Measurements from ENCODE around the gene GRK5. TPM values are rescaled to one million over a fixed set of nuclear protein-coding genes. Genes with fewer than 3 reads are reported as not detected.

Gene GRK5
- total RNA-seq, 2 donors from 2014 or later: 4.8 to 10.6 TPM

GRCh38 chr10:119407254-119407777 is 199.9 kb downstream of the GRK5 start:
- TF ChIP-seq POLR2A (IDR thresholded peaks at IDR 0.05) (no peak), CTCF (IDR thresholded peaks at IDR 0.05) (no peak), POLR2AphosphoS5 (IDR thresholded peaks at IDR 0.05) (no peak)
- H3K27me3 ChIP-seq (replicated peaks; ENCODE audit: insufficient read depth): no peaks in the 10 kb centered on the region
- H3K36me3 ChIP-seq: no peaks in the 10 kb centered on the region
- DNase-seq (ENCODE audit: low spot score): no peak
- H3K4me1 ChIP-seq (replicated peaks): no peaks in the 10 kb centered on the region
- WGBS: 83% methylated on average over 5 of the region's 5 CpGs
- no peak overlapping the region for H3K27ac ChIP-seq
- intact Hi-C loops (cut with DNase I): no loop called here
- H3K4me3 ChIP-seq: no peak overlapping the region
- H3K9me3 ChIP-seq: no peaks in the 10 kb centered on the region

GRCh38 chr10:119408072-119408471 is 200.7 kb downstream of the GRK5 start:
- TF ChIP-seq POLR2AphosphoS5 (IDR thresholded peaks at IDR 0.05): no peak
- no peak for TF ChIP-seq POLR2A (IDR thresholded peaks at IDR 0.05)
- TF ChIP-seq CTCF (IDR thresholded peaks at IDR 0.05): no peak
- H3K36me3 ChIP-seq: no peaks in the 10 kb centered on the region
- WGBS: 92% methylated on average over 4 of the region's 4 CpGs
- no peak overlapping the region for H3K4me3 ChIP-seq
- no peaks in the 10 kb centered on the region for H3K27me3 ChIP-seq (replicated peaks; ENCODE audit: insufficient read depth)
- intact Hi-C loops (cut with DNase I): no loop called here
- no peak overlapping the region for H3K27ac ChIP-seq
- DNase-seq (ENCODE audit: low spot score): no peak
- no peaks in the 10 kb centered on the region for H3K9me3 ChIP-seq
- no peaks in the 10 kb centered on the region for H3K4me1 ChIP-seq (replicated peaks)

- WGBS: 92% methylated on average over 14 of the region's 14 CpGs
- Histone ChIP-seq H3K4me3 (no peak overlapping the region), H3K27ac (no peak overlapping the region), H3K27me3 (replicated peaks; ENCODE audit: insufficient read depth) (no peaks in the 10 kb centered on the region), H3K36me3 (no peaks in the 10 kb centered on the region), H3K4me1 (replicated peaks) (no peaks in the 10 kb centered on the region), H3K9me3 (no peaks in the 10 kb centered on the region)
- no peak for TF ChIP-seq POLR2A (IDR thresholded peaks at IDR 0.05)
- no peak for TF ChIP-seq POLR2AphosphoS5 (IDR thresholded peaks at IDR 0.05)
- no peak for TF ChIP-seq CTCF (IDR thresholded peaks at IDR 0.05)
- DNase-seq (ENCODE audit: low spot score): no peak
- intact Hi-C loops (cut with DNase I): no loop called here
Observed at GRCh38 chr10:119408969-119409371, 201.6 kb downstream of the GRK5 start.

- no peaks in the 10 kb centered on the region for H3K4me1 ChIP-seq (replicated peaks)
- TF ChIP-seq CTCF (IDR thresholded peaks at IDR 0.05) (no peak), POLR2AphosphoS5 (IDR thresholded peaks at IDR 0.05) (no peak), POLR2A (IDR thresholded peaks at IDR 0.05) (no peak)
- intact Hi-C loops (cut with DNase I): no loop called here
- DNase-seq (ENCODE audit: low spot score): no peak
- 82% methylated on average over 5 of the region's 5 CpGs for WGBS
- H3K9me3 ChIP-seq: no peaks in the 10 kb centered on the region
- H3K27ac ChIP-seq: no peak overlapping the region
- no peak overlapping the region for H3K4me3 ChIP-seq
- no peaks in the 10 kb centered on the region for H3K27me3 ChIP-seq (replicated peaks; ENCODE audit: insufficient read depth)
- no peaks in the 10 kb centered on the region for H3K36me3 ChIP-seq
Observed at GRCh38 chr10:119409385-119409784, 202.0 kb downstream of the GRK5 start.

- no peak overlapping the region for H3K27ac ChIP-seq
Observed at GRCh38 chr10:119409906-119410305, 202.5 kb downstream of the GRK5 start.

More at GRCh38 chr10:119409906-119410305, 202.5 kb downstream of the GRK5 start:
- 90% methylated on average over 16 of the region's 18 CpGs for WGBS
- Histone ChIP-seq H3K4me1 (replicated peaks) (no peaks in the 10 kb centered on the region), H3K4me3 (no peak overlapping the region), H3K27me3 (replicated peaks; ENCODE audit: insufficient read depth) (no peaks in the 10 kb centered on the region), H3K36me3 (no peaks in the 10 kb centered on the region), H3K9me3 (no peaks in the 10 kb centered on the region)
- intact Hi-C loops (cut with DNase I): loop anchor here (5.0 to 10.0 kb wide), 2 partner anchors 38 to 125 kb away; no protein-coding TSS in a partner anchor
- no peak for DNase-seq (ENCODE audit: low spot score)
- TF ChIP-seq POLR2A (IDR thresholded peaks at IDR 0.05) (no peak), POLR2AphosphoS5 (IDR thresholded peaks at IDR 0.05) (no peak), CTCF (IDR thresholded peaks at IDR 0.05) (no peak)

Data from prostate gland (tissue), 2 donors.